GM23338 (cell line): ENCODE data around the gene GDF11. TPM values are rescaled to one million over a fixed set of nuclear protein-coding genes. Genes with fewer than 3 reads are reported as not detected.

ENCODE experiments used
- ATAC-seq: fragments of 200-7000 bp; cut with Tn5 transposase; 3 replicates; pipeline ENCODE4 v1.9.1; 2020
- DNase-seq: peaks from one replicate; pipeline ENCODE4 v3.0.0-alpha.2; 2015; ENCODE audit warnings: low spot score
- H2AFZ ChIP-seq: fragments of 200-600 bp; sonication (generic); 2 replicates; pipeline ENCODE4 v1.8.0; 2016; ENCODE audit warnings: antibody characterized with exemption, mild to moderate bottlenecking, moderate library complexity
- H3F3A ChIP-seq: fragments of 200-600 bp; sonication (generic); replicated peaks from 2 replicates; pipeline ENCODE4 v1.8.0; 2017; ENCODE audit warnings: antibody characterized with exemption, mixed run types, low read depth
- H3K27ac ChIP-seq: fragments of 200-600 bp; sonication (generic); 2 replicates; pipeline ENCODE4 v1.6.1; 2016; ENCODE audit warnings: low read depth
- H3K27me3 ChIP-seq: fragments of 200-600 bp; sonication (generic); 2 replicates; pipeline ENCODE4 v1.8.0; 2016; ENCODE audit warnings: mild to moderate bottlenecking, mixed run types, moderate library complexity; ENCODE audit not compliant: insufficient read depth
- H3K36me3 ChIP-seq: fragments of 200-600 bp; sonication (generic); 2 replicates; pipeline ENCODE4 v1.8.0; 2016; ENCODE audit warnings: mild to moderate bottlenecking; ENCODE audit not compliant: insufficient read depth
- H3K4me1 ChIP-seq: fragments of 200-600 bp; sonication (generic); 2 replicates; pipeline ENCODE4 v1.8.0; 2016; ENCODE audit warnings: mild to moderate bottlenecking, moderate library complexity; ENCODE audit not compliant: insufficient read depth
- H3K4me2 ChIP-seq: fragments of 200-600 bp; sonication (generic); 2 replicates; pipeline ENCODE4 v1.7.1; 2017; ENCODE audit warnings: mixed run types
- H3K4me3 ChIP-seq: fragments of 200-600 bp; sonication (generic); 2 replicates; pipeline ENCODE4 v1.6.1; 2016; ENCODE audit warnings: mixed run types
- H3K79me2 ChIP-seq: fragments of 200-600 bp; sonication (generic); replicated peaks from 2 replicates; pipeline ENCODE4 v1.8.0; 2017; ENCODE audit warnings: mild to moderate bottlenecking; ENCODE audit not compliant: insufficient read depth
- H3K9me2 ChIP-seq: fragments of 200-600 bp; sonication (generic); 2 replicates; pipeline ENCODE4 v1.8.0; 2017; ENCODE audit not compliant: insufficient read depth
- H4K20me1 ChIP-seq: fragments of 200-600 bp; sonication (generic); replicated peaks from 2 replicates; pipeline ENCODE4 v1.8.0; 2017; ENCODE audit warnings: mild to moderate bottlenecking; ENCODE audit not compliant: insufficient read depth
- H3K27ac Mint-ChIP-seq: 2 replicates; pipeline ENCODE4 v1.8.0; 2020; ENCODE audit warnings: inconsistent platforms, mild to moderate bottlenecking, moderate library complexity, mixed read lengths
- H3K27me3 Mint-ChIP-seq: 3 replicates; pipeline ENCODE4 v1.8.0; 2022; ENCODE audit warnings: low read depth, mild to moderate bottlenecking, moderate library complexity, mixed read lengths, inconsistent platforms; ENCODE audit not compliant: insufficient read depth, poor library complexity
- H3K36me3 Mint-ChIP-seq: 3 replicates; pipeline ENCODE4 v1.8.0; 2021; ENCODE audit warnings: low read depth, mild to moderate bottlenecking, inconsistent platforms, moderate library complexity, mixed read lengths
- H3K4me1 Mint-ChIP-seq: 3 replicates; pipeline ENCODE4 v1.8.0; 2020; ENCODE audit warnings: mild to moderate bottlenecking, inconsistent platforms, mixed read lengths
- H3K4me3 Mint-ChIP-seq: 3 replicates; pipeline ENCODE4 v1.8.0; 2021; ENCODE audit warnings: moderate library complexity, mild to moderate bottlenecking, inconsistent platforms, mixed read lengths
- H3K9me3 Mint-ChIP-seq: 3 replicates; pipeline ENCODE4 v1.8.0; 2020; ENCODE audit warnings: moderate library complexity, mild to moderate bottlenecking, inconsistent platforms, mixed read lengths
- CREB1 ChIP-seq: fragments of 250-450 bp; sonication (Bioruptor Pico); IDR thresholded peaks from 2 replicates; pipeline ENCODE4 v1.5.0; 2020; ENCODE audit warnings: low read depth, mild to moderate bottlenecking, moderate library complexity
- EZH2 ChIP-seq: fragments of 200-600 bp; sonication (generic); IDR thresholded peaks from one replicate; pipeline ENCODE4 v1.8.0; 2017; ENCODE audit warnings: antibody characterized with exemption, mild to moderate bottlenecking, low read depth; ENCODE audit not compliant: unreplicated experiment
- EZH2phosphoT487 ChIP-seq: fragments of 200-600 bp; sonication (generic); IDR thresholded peaks from one replicate; pipeline ENCODE4 v1.8.1; 2018; ENCODE audit warnings: antibody characterized with exemption; ENCODE audit not compliant: unreplicated experiment
- JUNB ChIP-seq: IDR thresholded peaks from one replicate; pipeline ENCODE4 v1.6.1; 2016; ENCODE audit warnings: antibody characterized with exemption; ENCODE audit not compliant: unreplicated experiment
- NANOG ChIP-seq: IDR thresholded peaks from 2 replicates; pipeline ENCODE4 v1.6.1; 2016; ENCODE audit warnings: antibody characterized with exemption, borderline replicate concordance
- POLR2AphosphoS5 ChIP-seq: IDR thresholded peaks from 2 replicates; pipeline ENCODE4 v1.6.1; 2016; ENCODE audit warnings: antibody characterized with exemption, low read depth
- STAT1 ChIP-seq: IDR thresholded peaks from one replicate; pipeline ENCODE4 v1.6.1; 2016; ENCODE audit warnings: antibody characterized with exemption; ENCODE audit not compliant: unreplicated experiment
- ZNF114 ChIP-seq: fragments of 250-450 bp; sonication (Bioruptor Pico); IDR thresholded peaks from 2 replicates; pipeline ENCODE4 v1.5.0; 2020; ENCODE audit warnings: mild to moderate bottlenecking, moderate library complexity
- ZNF331 ChIP-seq: fragments of 250-450 bp; sonication (Bioruptor Pico); IDR thresholded peaks from 2 replicates; pipeline ENCODE4 v1.5.0; 2020; ENCODE audit warnings: low read depth, mild to moderate bottlenecking, moderate library complexity
- polyA plus RNA-seq: library from polyadenylated mRNA; unstranded; fragments of >200 nt; fragmentation: Nextera tagmentation; extraction: Ambion mirVana; gene quantifications from 2 replicates; pipeline ENCODE4 v1.2.1, GENCODE V29; 2016
- total RNA-seq: library from RNA; depleted of rRNA; stranded (reverse); fragments of >200 nt; shearing (Covaris generic); gene quantifications from 2 replicates; pipeline ENCODE4 v1.2.3, GENCODE V29; 2014
- TF ChIP-seq, protein P1 (sequence below): IDR thresholded peaks from one replicate; pipeline ENCODE4 v1.6.1; 2018; ENCODE audit warnings: antibody characterized with exemption; ENCODE audit not compliant: unreplicated experiment
- TF ChIP-seq, protein P2 (sequence below), 2 experiments: fragments of 200-600 bp in 1 of 2; sonication (generic) in 1 of 2; conservative IDR thresholded peaks; 2 replicates each; pipeline versions ENCODE4 v1.5.1 to v1.6.1; 2016 to 2017; ENCODE audit warnings: antibody characterized with exemption in 2 of 2, low read depth in 2 of 2, mild to moderate bottlenecking in 2 of 2, moderate library complexity in 1 of 2
- TF ChIP-seq, protein P3 (sequence below): fragments of 250-450 bp; sonication (Bioruptor Pico); IDR thresholded peaks from 2 replicates; pipeline ENCODE4 v1.5.0; 2020; ENCODE audit warnings: mild to moderate bottlenecking, moderate library complexity
- TF ChIP-seq, protein P4 (sequence below): IDR thresholded peaks from 2 replicates; pipeline ENCODE4 v1.6.1; 2016; ENCODE audit warnings: antibody characterized with exemption

The GDF11 gene
- total and polyA plus RNA-seq, 2 experiments from 2014 or later: 3.7 to 12.5 TPM

DNA sequence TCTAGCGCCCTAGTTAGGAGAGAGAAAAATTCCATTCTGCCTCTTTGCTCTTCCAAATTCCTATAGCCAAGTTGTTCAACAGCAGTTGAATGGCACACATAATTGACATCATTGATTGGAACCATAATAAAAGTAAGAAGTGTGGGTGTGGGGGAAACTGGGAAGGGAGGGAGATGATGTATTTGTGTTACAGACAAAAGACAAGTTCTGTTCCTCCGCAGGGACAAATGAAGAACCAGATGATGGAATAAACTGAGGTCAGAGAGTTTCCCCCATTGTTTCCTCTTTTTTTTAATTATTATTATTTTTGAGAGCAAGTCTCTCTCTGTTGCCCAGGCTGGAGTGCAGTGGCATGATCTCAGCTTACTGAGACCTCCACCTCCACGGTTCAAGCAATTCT is 34.9 kb downstream of the GDF11 start (continued):
- no peak for TF ChIP-seq POLR2AphosphoS5
- no peak for TF ChIP-seq ZNF331

DNA sequence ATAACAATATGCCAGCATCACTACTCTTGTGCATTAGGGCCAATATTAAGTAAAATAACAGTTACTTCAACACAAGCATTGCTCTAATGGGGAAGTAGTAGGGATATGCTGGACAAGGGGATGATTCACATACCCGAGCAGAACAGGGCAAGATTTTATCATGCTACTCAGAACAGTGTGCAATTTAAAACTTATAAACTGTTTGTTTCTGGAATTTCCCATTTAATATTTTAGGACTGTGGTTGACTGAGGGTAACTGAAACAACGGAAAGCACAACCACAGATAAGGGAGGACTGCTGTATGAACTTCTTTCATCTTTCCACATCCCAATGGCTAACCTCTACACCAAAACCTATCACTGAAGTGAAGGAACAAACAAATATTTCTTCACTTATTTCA is 37.8 kb downstream of the GDF11 start:
- Mint-ChIP-seq H3K9me3 (no peaks in the 10 kb centered on the region), H3K27ac (no peak overlapping the region), H3K27me3 (peaks cover 1% of the 10 kb centered on the region), H3K4me3 (no peak overlapping the region), H3K4me1 (no peaks in the 10 kb centered on the region), H3K36me3 (peaks cover 71% of the 10 kb centered on the region)
- H2AFZ ChIP-seq: no peak overlapping the region
- H3K4me1 ChIP-seq: no peaks in the 10 kb centered on the region
- H3K9me2 ChIP-seq: no peaks in the 10 kb centered on the region
- H3K36me3 ChIP-seq: peaks cover 44% of the 10 kb centered on the region
- H3K27me3 ChIP-seq: no peaks in the 10 kb centered on the region
- no peak overlapping the region for H3K4me2 ChIP-seq
- H3F3A ChIP-seq: 0 out of 2 replicates have a peak, but pooled peaks cover under 1% of the 10 kb centered on the region
- H3K4me3 ChIP-seq: no peak overlapping the region
- peaks cover 12% of the 10 kb centered on the region; the same call in 1 of the 2 replicates for H4K20me1 ChIP-seq
- no peak overlapping the region for H3K27ac ChIP-seq
- ATAC-seq (no peak), DNase-seq (no peak)
- peaks cover 24% of the 10 kb centered on the region for H3K79me2 ChIP-seq
- TF ChIP-seq STAT1: no peak
- TF ChIP-seq JUNB: no peak
- no peak for TF ChIP-seq ZNF331
- no peak for TF ChIP-seq EZH2
- no peak for TF ChIP-seq EZH2phosphoT487
- no peak for TF ChIP-seq POLR2AphosphoS5
- TF ChIP-seq, protein P1, sequence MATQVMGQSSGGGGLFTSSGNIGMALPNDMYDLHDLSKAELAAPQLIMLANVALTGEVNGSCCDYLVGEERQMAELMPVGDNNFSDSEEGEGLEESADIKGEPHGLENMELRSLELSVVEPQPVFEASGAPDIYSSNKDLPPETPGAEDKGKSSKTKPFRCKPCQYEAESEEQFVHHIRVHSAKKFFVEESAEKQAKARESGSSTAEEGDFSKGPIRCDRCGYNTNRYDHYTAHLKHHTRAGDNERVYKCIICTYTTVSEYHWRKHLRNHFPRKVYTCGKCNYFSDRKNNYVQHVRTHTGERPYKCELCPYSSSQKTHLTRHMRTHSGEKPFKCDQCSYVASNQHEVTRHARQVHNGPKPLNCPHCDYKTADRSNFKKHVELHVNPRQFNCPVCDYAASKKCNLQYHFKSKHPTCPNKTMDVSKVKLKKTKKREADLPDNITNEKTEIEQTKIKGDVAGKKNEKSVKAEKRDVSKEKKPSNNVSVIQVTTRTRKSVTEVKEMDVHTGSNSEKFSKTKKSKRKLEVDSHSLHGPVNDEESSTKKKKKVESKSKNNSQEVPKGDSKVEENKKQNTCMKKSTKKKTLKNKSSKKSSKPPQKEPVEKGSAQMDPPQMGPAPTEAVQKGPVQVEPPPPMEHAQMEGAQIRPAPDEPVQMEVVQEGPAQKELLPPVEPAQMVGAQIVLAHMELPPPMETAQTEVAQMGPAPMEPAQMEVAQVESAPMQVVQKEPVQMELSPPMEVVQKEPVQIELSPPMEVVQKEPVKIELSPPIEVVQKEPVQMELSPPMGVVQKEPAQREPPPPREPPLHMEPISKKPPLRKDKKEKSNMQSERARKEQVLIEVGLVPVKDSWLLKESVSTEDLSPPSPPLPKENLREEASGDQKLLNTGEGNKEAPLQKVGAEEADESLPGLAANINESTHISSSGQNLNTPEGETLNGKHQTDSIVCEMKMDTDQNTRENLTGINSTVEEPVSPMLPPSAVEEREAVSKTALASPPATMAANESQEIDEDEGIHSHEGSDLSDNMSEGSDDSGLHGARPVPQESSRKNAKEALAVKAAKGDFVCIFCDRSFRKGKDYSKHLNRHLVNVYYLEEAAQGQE: no peak
- TF ChIP-seq ZNF114 (CRISPR knock-in tag): no peak
- no peak for TF ChIP-seq NANOG
- TF ChIP-seq, protein P2, sequence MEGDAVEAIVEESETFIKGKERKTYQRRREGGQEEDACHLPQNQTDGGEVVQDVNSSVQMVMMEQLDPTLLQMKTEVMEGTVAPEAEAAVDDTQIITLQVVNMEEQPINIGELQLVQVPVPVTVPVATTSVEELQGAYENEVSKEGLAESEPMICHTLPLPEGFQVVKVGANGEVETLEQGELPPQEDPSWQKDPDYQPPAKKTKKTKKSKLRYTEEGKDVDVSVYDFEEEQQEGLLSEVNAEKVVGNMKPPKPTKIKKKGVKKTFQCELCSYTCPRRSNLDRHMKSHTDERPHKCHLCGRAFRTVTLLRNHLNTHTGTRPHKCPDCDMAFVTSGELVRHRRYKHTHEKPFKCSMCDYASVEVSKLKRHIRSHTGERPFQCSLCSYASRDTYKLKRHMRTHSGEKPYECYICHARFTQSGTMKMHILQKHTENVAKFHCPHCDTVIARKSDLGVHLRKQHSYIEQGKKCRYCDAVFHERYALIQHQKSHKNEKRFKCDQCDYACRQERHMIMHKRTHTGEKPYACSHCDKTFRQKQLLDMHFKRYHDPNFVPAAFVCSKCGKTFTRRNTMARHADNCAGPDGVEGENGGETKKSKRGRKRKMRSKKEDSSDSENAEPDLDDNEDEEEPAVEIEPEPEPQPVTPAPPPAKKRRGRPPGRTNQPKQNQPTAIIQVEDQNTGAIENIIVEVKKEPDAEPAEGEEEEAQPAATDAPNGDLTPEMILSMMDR (conservative IDR thresholded peaks at IDR 0.05; ENCODE audit: low read depth in 2 of 2): no peak
- TF ChIP-seq, protein P3, sequence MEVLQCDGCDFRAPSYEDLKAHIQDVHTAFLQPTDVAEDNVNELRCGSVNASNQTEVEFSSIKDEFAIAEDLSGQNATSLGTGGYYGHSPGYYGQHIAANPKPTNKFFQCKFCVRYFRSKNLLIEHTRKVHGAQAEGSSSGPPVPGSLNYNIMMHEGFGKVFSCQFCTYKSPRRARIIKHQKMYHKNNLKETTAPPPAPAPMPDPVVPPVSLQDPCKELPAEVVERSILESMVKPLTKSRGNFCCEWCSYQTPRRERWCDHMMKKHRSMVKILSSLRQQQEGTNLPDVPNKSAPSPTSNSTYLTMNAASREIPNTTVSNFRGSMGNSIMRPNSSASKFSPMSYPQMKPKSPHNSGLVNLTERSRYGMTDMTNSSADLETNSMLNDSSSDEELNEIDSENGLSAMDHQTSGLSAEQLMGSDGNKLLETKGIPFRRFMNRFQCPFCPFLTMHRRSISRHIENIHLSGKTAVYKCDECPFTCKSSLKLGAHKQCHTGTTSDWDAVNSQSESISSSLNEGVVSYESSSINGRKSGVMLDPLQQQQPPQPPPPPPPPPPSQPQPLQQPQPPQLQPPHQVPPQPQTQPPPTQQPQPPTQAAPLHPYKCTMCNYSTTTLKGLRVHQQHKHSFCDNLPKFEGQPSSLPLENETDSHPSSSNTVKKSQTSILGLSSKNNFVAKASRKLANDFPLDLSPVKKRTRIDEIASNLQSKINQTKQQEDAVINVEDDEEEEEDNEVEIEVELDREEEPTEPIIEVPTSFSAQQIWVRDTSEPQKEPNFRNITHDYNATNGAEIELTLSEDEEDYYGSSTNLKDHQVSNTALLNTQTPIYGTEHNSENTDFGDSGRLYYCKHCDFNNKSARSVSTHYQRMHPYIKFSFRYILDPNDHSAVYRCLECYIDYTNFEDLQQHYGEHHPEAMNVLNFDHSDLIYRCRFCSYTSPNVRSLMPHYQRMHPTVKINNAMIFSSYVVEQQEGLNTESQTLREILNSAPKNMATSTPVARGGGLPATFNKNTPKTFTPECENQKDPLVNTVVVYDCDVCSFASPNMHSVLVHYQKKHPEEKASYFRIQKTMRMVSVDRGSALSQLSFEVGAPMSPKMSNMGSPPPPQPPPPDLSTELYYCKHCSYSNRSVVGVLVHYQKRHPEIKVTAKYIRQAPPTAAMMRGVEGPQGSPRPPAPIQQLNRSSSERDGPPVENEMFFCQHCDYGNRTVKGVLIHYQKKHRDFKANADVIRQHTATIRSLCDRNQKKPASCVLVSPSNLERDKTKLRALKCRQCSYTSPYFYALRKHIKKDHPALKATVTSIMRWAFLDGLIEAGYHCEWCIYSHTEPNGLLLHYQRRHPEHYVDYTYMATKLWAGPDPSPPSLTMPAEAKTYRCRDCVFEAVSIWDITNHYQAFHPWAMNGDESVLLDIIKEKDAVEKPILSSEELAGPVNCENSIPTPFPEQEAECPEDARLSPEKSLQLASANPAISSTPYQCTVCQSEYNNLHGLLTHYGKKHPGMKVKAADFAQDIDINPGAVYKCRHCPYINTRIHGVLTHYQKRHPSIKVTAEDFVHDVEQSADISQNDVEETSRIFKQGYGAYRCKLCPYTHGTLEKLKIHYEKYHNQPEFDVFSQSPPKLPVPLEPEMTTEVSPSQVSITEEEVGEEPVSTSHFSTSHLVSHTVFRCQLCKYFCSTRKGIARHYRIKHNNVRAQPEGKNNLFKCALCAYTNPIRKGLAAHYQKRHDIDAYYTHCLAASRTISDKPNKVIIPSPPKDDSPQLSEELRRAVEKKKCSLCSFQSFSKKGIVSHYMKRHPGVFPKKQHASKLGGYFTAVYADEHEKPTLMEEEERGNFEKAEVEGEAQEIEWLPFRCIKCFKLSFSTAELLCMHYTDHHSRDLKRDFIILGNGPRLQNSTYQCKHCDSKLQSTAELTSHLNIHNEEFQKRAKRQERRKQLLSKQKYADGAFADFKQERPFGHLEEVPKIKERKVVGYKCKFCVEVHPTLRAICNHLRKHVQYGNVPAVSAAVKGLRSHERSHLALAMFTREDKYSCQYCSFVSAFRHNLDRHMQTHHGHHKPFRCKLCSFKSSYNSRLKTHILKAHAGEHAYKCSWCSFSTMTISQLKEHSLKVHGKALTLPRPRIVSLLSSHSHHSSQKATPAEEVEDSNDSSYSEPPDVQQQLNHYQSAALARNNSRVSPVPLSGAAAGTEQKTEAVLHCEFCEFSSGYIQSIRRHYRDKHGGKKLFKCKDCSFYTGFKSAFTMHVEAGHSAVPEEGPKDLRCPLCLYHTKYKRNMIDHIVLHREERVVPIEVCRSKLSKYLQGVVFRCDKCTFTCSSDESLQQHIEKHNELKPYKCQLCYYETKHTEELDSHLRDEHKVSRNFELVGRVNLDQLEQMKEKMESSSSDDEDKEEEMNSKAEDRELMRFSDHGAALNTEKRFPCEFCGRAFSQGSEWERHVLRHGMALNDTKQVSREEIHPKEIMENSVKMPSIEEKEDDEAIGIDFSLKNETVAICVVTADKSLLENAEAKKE (CRISPR knock-in tag): no peak
- TF ChIP-seq, protein P4, sequence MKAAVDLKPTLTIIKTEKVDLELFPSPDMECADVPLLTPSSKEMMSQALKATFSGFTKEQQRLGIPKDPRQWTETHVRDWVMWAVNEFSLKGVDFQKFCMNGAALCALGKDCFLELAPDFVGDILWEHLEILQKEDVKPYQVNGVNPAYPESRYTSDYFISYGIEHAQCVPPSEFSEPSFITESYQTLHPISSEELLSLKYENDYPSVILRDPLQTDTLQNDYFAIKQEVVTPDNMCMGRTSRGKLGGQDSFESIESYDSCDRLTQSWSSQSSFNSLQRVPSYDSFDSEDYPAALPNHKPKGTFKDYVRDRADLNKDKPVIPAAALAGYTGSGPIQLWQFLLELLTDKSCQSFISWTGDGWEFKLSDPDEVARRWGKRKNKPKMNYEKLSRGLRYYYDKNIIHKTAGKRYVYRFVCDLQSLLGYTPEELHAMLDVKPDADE: no peak
- no peak for TF ChIP-seq CREB1
